HG02588 (cell line): ENCODE results near the gene YWHAQ.
"Not testable (repeated sequence)": the region's sequence is repeated elsewhere in the genome, so short reads cannot be mapped to it uniquely, and the experiment has no call there.

ENCODE experiments used
- ATAC-seq: cut with Tn5 transposase; IDR thresholded peaks from one replicate; pipeline ENCODE4 v1.9.1; 2021; ENCODE audit warnings: mild to moderate bottlenecking, moderate library complexity; ENCODE audit not compliant: unreplicated experiment

The YWHAQ gene

DNA sequence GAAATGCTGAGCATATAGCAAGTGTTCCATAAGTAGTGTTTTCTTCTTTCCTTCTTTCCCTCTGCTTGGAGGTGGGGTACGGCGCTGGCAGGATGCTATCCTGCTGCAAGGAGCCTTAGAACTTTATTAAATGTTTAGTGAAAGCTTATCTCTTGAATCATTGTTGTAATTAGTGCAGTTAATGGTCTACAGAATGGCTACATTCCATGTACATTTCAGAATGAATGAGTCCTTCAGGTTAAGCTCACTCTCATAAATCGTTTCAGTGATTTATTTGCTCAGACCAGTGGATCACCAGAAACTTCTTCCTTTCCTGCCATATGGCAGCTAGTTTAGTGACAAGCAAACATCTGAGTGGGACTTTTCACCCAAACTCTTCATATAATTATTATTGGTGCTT is 3.3 kb upstream of the YWHAQ start:
- ATAC-seq, result no peak

DNA sequence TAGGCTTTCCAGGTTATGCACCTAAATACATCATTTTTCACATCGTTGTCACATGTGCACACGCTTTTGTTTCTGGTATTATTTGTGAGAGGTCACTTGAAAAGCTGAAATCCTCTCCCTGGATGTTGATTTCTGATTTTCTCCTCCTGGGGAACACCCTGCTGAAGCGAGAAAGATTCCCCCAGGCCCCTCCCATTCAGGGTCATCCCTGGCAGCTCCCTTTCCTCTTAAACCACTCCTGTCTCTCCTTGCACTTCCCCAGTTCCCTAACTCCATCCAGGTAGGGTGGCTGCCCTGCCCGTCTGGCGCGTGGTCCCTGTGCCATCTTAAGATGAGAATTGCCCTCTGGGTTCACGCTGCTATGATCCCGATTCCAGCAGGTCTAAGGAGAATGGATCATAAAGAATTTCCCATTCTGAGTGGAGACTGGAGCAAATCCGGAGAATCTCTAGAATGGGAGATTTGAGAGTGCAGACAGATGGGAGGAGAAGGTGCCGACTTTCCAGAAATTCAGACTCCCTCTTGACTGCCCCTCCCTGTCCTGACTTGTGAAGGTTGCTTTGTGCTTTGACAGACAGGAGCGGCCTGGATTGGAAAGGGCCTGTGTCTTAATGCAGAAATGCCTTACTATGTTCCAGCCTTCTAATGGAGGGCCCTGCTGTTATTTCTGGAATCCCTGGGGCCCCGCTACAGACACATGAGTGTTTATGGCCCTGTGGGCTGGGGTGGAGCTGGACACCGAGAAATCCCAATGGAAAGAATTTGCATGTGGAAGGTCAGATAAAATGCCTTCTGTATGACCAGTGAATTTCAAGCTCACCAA is 1.3 kb upstream of the YWHAQ start:
- no peak for ATAC-seq

DNA sequence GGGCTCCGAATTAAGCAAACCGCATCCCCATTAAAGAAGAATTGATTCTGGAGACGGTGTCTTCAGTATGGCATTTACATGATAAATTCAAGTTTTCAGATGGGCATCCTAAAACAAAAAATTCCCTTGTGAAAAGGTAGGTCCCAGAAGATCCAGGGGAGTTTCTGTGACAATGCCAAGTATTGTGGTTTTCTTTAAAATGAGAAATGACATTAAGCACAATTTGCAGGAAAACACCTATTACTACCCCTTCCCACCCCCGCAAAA is 689 bp upstream of the YWHAQ start:
- no peak for ATAC-seq

DNA sequence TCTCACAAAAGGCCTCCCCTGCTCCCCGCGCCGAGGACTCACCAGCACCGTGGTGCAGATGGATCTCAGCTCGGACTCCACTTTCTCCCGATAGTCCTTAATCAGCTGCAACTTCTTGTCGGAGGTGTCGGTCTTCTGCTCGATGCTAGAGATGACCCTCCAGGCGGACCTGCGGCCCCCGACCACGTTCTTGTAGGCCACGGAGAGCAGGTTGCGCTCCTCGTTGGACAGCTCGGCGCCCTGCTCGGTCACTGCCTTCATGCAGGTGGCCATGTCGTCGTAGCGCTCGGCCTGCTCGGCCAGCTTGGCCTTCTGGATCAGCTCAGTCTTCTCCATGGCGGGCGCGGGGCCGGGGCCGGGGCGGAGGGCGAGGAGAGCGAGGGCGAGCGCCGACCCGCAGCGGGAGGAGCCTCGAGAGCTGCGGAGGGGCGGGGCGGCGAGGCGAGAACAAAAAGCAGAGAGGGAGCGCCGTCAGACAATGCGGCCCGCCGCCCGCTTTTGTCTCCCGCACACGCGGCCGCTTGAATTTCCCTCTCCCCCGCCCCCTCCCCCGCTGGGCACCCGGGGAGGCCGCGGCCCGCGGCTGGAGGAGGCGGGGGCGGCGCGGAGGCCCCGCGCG is 571 bp downstream of the YWHAQ start:
- peak; percentile 46 for ATAC-seq

DNA sequence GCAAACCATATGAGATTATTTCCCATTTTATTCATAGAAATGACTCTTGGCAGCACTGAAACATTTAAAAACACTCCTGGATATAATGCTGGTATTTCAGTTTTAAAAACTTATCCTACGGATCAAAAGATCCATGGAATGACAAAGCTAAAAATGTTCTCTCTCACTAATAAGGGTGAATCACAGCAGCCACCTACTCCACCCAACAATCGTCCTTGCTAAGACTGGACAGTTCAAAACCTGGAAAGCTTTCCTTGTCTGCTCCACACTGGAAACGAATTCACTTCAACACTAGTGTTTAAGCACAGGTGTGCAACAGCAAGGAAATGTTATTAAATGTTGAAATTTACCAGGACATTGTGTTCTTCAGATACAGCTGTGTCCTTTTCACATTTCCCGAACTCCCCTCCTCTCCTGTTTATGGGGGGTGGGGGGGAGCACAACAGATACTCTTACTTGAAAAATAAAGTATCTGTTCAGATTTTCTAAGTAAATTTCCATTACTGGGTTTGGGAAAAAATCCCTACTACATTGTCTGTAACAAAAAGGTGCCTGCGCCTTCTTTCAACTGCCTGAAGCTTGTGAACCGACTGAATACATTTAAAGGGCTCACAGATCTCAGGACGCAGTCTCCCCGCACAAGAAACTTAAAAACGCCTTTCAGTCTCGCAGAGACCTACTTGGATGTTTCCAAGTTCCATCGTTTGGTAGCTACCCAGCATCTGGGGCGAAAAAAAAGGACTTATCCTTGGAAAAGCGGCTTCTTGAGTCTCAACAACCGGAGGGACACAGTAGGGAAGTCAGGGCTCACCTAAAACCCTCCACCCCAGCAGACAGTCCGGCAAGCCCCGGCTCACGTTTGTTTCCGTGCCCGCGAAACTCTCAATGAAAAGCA is 1.3 kb downstream of the YWHAQ start:
- ATAC-seq, result no peak

DNA sequence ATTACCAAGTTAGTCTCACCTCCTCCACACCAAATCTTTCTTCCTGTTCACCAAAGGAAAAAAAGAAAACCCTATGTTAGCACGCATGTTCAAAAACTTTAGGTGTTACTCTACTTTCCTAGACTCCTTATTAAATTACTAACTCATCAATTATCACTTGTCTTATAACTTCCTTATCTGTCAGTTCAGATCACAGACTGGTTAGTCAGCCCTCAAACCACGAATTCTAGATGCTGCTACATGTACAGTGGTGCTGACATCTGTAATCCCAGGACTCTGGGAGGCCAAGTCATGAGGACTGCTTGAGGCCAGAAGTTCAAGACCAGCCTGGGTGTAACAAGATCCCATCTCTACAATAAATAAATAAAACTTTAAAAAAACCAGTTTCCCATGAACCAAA is 3.5 kb downstream of the YWHAQ start:
- ATAC-seq, result no peak

DNA sequence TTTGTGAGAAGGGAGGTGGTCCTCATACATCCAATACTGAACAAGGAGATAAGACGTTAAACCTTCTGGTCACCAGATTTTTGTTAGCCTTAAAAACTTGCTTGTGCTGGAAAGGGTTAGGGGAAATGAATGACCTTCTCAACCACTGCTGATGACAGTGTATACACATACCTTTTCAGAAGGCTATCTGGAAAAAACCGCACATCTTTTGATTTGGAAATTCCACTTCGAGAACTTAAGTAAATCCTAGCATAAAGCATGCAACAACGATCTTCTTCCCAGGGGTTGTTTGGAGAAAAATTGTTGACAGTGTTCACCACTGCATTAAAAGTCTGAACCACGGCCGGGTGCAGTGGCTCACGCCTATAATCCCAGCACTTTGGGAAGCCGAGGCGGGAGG is 7.6 kb downstream of the YWHAQ start:
- ATAC-seq, result no peak

DNA sequence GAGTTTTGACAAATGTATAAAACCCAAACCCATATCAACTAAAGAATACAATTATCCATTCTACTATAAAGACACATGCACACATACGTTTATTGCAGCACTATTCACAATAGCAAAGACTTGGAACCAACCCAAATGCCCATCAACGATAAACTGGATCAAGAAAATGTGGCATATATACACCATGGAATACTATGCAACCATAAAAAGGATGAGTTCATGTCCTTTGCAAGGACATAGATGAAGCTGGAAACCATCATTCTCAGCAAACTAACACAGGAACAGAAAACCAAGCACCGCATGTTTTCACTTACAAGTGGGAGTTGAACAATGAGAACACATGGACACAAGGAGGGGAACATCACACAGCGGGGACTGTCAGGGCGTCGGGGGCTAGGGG is 9.1 kb downstream of the YWHAQ start:
- not testable (repeated sequence) for ATAC-seq

DNA sequence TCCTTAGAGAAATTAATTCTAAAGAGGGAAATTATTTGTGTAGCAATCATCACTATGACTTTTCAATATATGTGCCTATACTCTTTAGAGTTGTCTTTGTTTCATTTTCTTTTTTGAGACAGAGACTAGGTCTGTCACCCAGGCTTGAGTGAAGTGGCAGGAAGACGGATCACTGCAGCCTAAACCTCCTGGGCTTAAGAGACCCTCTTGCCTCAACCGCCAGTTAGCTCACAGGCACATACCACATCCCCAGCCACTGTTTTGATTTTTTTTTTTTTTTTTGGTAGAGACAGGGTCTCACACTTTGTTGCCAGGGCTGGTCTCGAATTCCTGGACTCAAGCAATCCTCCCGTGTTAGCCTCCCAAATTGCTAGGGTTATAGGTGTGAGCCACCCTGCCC is 12.4 kb downstream of the YWHAQ start:
- ATAC-seq, result no peak

DNA sequence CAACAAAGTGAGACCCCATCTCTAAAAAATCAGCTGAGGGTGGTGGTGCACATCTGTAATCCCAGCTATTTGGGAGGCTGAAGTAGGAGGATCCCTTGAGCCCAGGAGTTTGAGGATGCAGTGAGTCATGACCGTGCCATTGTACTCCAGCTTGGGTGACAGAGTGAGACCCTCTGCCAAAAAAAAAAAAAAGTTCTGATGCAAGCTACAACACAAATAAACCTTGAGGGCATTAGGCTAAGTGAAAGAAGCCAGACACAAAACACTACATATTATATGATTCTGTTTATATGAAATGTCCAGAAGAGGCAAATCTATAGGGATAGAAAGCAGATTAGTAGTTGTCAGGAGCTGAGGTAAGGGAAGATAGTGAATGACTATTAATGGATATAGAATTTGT is 13.0 kb downstream of the YWHAQ start:
- ATAC-seq, result no peak

DNA sequence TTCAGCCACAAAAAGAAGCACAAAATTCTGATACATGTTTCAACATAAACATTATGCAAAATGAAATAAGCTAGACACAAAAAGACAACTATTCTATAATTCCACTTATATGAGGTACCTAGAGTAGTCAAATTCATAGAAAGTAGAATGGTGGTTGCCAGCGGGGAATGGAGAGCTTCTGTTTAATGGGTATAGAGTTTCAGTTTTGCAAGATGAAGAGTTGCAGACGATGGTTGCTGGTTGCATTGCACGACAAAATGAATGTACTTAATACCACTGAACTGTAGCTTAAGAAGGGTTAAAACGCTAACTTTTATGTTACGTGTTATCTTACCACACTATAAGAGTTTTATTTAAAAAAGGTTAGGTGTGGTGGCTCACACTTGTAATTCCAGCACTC is 13.5 kb downstream of the YWHAQ start:
- no peak for ATAC-seq

DNA sequence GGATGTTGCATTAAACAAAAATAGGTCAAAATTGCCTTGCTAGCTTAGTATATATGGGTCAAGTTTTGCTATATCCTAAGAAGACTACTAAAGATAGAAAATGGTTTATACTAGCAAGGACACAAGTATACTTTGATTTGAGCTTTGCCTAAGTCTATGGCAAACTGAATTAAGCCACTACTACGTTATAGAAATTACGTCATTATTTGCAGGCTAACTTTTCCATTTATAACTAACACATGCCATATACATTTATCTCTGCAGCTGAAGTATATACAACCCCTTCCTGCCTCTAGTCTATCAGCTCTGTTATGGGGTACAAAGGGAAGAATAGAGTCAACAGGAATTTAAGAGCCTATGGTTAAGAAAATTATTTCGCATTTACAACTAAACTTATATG is 16.2 kb downstream of the YWHAQ start:
- no peak for ATAC-seq

DNA sequence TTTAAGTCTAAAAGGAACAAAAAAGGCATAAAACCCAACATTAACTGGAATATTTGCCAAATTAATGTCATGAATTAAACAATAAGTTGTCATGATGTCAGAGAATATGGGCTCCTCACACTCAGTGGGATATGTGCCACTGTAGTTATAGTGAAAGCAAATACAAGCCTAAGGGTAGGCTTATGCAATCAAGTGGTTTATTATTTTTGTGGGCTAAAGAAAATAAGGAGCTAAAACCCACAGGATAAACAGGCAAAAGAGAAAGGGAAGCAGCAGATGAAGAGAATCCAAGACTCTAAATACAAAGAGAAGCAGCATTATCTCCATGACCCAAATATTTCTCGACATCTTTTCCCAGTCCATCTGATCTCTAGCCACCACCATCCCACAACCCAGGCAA is 17.5 kb downstream of the YWHAQ start:
- no peak for ATAC-seq

DNA sequence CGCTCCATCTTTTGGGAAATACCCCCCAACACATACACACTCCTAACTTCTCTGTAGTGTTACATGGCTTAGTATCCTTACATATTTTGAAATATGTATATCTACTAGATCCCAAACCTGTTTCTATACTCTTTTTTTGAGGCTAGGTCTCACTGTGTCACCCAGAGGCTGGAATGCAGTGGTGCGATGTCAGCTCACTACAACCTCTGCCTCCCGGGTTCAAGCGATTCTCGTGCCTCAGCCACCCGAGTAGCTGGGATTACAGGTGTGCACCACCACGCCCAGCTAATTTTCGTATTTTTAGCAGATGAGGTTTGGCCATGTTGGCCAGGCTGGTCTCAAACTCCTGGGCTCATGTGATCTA is 19.3 kb downstream of the YWHAQ start:
- not testable (repeated sequence) for ATAC-seq

DNA sequence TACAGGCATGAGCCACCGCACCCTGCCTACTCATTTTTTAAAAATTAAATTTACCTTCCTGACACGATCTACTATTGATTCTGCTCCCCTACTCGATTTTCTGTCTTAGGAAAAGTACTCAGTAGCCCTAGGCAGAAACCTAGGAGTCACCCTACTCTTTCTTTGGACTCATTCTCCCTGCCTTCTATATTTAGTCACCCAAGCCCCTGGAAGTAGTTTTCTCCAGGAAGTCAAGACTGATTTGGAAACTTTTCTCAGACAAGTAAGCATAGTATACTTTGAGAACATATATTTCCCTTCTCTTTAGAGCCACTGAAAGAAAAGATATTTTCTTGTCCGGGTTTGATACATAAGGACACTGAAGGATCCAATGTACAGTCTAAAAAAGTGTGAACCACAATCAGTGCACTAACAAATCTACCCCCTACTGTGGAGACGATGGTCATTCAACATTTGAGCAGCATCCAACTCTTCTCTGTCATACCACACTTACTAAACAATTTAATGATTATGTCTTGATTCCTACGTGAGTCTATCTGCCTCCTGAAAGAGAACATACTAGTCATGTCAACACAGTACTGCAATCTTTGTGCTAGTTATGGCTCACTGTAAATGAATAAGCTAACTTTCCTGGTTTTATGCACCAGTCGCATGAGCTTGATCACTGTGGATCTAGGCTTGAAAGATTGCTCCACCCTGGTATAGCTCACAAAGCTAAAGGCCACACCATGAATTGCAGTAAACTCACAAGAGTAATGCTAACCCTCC is 19.8 kb downstream of the YWHAQ start:
- no peak for ATAC-seq

DNA sequence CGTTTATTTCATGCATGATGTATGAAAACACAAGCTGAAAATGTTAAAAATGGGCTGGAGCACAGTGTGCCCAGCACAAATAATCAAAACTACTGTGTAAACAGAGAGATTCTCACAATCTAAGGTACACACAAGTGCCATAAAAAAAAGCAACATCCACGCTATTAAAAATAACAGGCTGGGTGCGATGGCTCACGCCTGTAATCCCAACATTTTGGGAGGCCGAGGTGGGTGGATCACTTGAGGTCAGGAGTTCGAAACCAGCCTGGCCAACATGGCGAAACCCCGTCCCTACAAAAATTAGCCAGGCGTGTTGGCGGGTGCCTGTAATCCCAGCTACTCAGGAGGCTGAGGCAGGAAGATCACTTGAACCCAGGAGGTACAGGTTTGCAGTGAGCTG is 22.3 kb downstream of the YWHAQ start:
- not testable (repeated sequence) for ATAC-seq

DNA sequence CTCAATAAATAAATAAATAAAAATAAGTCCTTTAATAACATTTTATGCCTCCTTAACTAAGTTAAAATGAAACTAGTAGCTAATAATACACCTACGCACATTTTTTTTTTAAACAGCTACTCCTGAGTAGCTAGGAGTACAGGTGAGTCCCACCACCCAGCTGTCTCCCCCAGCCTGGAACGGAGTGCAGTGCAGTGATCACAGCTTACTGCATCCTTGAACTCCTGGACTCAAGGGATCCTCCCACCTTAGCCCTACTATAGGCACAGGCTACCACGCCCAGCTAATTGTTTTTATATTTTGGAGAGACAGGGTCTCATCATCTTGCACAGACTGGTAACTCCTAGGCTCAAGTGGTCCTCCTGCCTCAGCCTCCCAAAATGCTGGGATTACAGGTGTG is 28.4 kb downstream of the YWHAQ start:
- no peak for ATAC-seq

DNA sequence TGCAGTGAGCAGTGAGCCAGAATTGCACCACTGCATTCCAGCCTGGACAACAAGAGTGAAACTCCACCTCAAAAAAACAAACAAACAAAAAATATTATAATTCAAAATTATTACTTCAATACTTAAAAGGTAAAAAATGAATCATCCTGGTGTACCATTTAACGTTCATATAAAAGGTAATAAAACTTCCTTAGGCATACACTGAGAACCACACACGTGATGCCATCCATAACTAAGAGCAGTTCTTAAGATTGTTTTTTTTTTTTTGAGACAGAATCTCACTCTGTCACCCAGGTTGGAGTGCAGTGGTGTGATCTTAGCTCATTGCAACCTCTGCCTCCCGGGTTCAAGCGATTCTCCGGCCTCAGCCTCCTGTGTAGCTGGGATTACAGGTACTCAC is 29.4 kb downstream of the YWHAQ start:
- ATAC-seq, result no peak

DNA sequence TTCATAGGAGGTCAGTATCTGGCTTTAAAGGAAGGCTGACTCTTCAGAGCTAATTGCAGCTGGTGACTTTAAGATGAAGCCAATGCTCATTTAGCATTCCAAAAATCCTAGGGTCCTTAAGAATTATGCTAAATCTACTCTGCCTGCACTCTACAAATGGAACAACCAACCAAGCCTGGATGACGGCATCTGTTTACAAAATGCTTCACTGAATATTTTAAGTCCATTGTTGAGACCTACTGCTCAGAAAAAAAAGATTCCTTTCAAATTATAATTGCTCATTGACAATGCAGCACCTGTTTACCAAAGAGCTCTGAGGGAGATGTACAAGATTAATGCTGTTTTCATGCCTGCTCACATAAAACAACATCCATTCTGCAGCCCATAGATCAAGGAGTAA is 31.4 kb downstream of the YWHAQ start:
- no peak for ATAC-seq

DNA sequence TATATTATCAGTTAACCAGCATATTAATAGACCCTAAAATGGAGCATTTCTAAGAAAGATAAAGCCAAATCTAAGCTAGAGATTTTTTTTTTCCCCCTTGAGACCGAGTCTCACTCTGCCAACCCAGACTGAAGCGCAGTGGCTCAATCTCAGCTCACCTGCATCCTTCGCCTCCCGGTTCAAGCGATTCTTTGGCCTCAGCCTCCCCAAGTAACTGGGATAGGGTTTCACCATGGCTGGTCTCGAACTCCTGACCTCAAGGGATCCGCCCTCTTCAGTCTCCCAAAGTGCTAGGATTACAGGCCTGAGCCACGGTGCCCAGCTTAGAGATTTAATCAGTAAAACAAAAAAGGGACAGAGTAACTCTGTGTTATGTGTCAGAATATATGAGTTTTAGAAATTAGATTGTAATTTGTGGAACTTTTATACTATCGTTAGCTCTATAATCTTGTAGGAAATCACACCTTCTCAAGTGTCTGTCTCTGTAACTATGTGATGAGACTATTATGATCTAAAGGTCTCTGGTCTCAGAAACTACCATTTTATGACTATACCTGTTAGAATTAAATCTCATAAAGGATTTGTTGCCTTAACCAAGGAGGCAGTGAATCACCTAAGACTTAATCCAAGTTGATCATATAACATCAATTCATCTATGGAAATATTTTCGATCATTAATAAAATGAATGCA is 34.0 kb downstream of the YWHAQ start:
- no peak for ATAC-seq

DNA sequence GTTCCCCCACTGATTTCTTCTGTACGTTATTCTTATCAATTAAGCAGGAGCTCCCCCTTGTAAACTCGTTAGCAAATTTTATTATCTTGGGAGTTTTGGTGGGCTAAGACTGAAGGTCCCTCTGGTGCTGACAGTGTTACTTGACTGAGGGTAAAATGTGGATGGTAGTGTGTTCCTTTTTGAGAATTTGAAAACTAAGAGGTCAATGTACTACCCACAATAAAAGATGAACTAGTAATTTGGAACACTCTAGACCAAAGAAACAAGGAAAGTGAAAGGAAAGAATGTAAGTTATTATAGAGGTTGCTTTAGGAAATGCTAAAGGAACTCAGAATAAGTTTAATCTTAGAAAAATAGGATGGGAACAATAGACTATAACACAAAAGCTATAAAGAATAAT is 35.1 kb downstream of the YWHAQ start:
- no peak for ATAC-seq
